ENCODE data around the gene NEK11. TPM values are rescaled to one million over a fixed set of nuclear protein-coding genes. Genes with fewer than 3 reads are reported as not detected.
A peak's percentile ranks its signal among the peaks of the same experiment; 100 is the strongest.

Gene NEK11
- total and polyA plus RNA-seq, 9 of the 15 experiments (the other 6 are each of a cell fraction or from before 2014, with no cell fraction given) = 0.28 to 1.5 (median 0.87) TPM

DNA sequence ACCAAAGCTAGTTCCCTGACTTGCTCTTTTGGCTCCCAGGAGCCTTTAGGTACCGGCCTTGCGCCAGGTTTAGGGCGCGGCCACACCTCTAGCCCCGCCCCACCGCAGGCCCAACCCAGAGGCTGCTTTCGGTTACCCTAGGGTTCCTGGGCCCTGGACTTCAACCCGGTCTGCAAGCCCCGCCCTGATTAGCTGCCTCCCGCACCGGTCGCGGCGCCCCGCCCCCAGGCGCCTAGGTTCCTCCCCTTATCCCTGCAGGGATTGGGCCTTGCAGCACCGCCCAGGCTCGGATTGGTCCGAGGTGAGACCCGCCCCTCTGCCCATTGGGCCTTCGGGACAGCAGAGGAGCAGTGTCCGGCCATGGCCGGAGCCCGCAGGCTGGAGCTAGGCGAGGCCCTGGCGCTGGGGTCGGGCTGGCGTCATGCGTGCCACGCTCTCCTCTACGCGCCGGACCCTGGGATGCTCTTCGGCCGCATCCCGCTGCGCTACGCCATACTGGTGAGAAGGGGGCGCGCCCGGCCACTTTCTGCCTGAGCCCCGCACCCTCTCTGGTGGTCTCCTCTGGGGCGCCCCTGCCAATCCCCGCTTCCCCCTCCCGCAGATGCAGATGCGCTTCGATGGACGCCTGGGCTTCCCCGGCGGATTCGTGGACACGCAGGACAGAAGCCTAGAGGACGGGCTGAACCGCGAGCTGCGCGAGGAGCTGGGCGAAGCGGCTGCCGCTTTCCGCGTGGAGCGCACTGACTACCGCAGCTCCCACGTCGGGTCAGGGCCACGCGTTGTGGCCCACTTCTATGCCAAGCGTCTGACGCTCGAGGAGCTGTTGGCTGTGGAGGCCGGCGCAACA lies 355.0 kb downstream of the NEK11 start, which contains the start of gene NUDT16 (continued):
- peak; percentile 70 for TF ChIP-seq MYC (IDR thresholded peaks at IDR 0.05; ENCODE audit: low read depth, low read length)
- TF ChIP-seq MYC (CRISPR knock-in tag; IDR thresholded peaks at IDR 0.05; ENCODE audit: borderline replicate concordance, low read depth) = no peak
- TF ChIP-seq, protein P1, sequence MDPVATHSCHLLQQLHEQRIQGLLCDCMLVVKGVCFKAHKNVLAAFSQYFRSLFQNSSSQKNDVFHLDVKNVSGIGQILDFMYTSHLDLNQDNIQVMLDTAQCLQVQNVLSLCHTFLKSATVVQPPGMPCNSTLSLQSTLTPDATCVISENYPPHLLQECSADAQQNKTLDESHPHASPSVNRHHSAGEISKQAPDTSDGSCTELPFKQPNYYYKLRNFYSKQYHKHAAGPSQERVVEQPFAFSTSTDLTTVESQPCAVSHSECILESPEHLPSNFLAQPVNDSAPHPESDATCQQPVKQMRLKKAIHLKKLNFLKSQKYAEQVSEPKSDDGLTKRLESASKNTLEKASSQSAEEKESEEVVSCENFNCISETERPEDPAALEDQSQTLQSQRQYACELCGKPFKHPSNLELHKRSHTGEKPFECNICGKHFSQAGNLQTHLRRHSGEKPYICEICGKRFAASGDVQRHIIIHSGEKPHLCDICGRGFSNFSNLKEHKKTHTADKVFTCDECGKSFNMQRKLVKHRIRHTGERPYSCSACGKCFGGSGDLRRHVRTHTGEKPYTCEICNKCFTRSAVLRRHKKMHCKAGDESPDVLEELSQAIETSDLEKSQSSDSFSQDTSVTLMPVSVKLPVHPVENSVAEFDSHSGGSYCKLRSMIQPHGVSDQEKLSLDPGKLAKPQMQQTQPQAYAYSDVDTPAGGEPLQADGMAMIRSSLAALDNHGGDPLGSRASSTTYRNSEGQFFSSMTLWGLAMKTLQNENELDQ (CRISPR knock-in tag; IDR thresholded peaks at IDR 0.05; ENCODE audit: borderline replicate concordance) = no peak
- no peak; the same call in 1 of the 2 replicates for TF ChIP-seq NR2C2 (CRISPR knock-in tag; IDR thresholded peaks at IDR 0.05)
- 0 out of 2 replicates have a peak, but pooled peaks have one; percentile 46 for TF ChIP-seq NR2C2 (tag; IDR thresholded peaks at IDR 0.05)
- TF ChIP-seq ZNF77 (CRISPR knock-in tag; IDR thresholded peaks at IDR 0.05) = no peak
